SK-N-MC (cell line): ENCODE data around the gene USP49.
"Not testable (repeated sequence)": the region's sequence is repeated elsewhere in the genome, so short reads cannot be mapped to it uniquely, and the experiment has no call there.

Experiments used
- DNase-seq: peaks from one replicate; pipeline ENCODE4 v3.0.0-alpha.2; 2011; ENCODE audit warnings: low read depth, low spot score
- H3K27ac ChIP-seq: fragments of 200-600 bp; sonication (generic); 2 replicates; pipeline ENCODE4 v1.5.1; 2016; ENCODE audit warnings: mixed run types
- H3K36me3 ChIP-seq: fragments of 200-600 bp; sonication (generic); 2 replicates; pipeline ENCODE4 v1.6.1; 2017; ENCODE audit warnings: antibody characterized with exemption, low read length, mixed read lengths; ENCODE audit not compliant: insufficient read depth
- H3K4me3 ChIP-seq: fragments of 200-600 bp; sonication (generic); 2 replicates; pipeline ENCODE4 v1.5.1; 2016
- H3K9ac ChIP-seq: fragments of 200-600 bp; sonication (generic); 2 replicates; pipeline ENCODE4 v1.8.0; 2017; ENCODE audit warnings: mixed run types, mixed read lengths; ENCODE audit not compliant: insufficient read length
- H3K9me3 ChIP-seq: fragments of 200-600 bp; sonication (generic); 2 replicates; pipeline ENCODE4 v1.6.1; 2017; ENCODE audit warnings: low read depth, mild to moderate bottlenecking, antibody characterized with exemption, low read length, moderate library complexity, mixed read lengths
- EZH2 ChIP-seq: fragments of 200-600 bp; sonication (generic); IDR thresholded peaks from one replicate; pipeline ENCODE4 v1.6.1; 2017; ENCODE audit warnings: antibody characterized with exemption
- FOXP2 ChIP-seq: optimal IDR thresholded peaks from 2 replicates; pipeline ENCODE3; 2011; ENCODE audit warnings: mild to moderate bottlenecking, moderate library complexity; ENCODE audit not compliant: insufficient read depth; ENCODE audit errors: extremely low read length, control extremely low read depth
- POLR2AphosphoS5 ChIP-seq: IDR thresholded peaks from 2 replicates; pipeline ENCODE4 v1.6.1; 2012; ENCODE audit warnings: mild to moderate bottlenecking, low read depth, low read length, borderline replicate concordance

The USP49 gene

DNA sequence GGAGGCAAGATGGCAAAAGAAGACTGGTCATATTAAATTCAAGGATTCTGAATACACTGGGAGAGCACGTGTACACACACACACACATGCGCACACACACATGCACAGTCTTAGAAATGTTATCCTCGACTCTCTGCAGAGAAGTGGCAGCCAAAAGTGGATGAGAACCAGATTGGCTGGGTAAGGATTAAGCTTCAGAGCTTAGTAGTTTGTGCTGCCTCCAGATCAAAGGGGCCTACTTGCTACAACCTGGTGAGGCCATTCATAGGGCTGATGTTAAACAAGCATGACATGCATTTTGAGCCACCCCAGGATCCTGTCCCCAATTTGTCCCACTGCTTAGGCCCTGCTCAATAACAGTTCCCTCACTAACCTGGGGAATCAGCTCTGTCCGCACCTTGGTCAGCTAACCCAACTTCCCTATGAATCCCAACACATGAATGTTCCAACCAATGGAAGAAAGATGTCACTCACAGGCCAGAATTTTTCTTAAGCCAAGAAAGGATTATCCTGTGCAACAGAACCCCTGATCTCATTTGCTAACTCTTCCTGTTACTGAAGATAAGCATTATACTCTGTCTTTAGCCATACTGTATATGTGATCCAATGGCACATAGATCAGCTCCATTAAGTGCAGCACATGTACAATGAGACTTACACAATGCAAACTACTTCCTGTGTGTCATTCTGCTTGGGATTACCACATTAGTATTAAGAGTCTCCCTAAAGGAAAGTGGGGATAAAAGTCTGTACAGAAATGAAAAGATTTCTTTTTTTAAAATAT lies 76.7 kb downstream of the USP49 start:
- Histone ChIP-seq H3K9ac (no peak overlapping the region), H3K36me3 (no peaks in the 10 kb centered on the region), H3K27ac (no peak overlapping the region), H3K4me3 (no peak overlapping the region), H3K9me3 (no peaks in the 10 kb centered on the region)
- no peak for DNase-seq
- no peak for TF ChIP-seq POLR2AphosphoS5
- no peak for TF ChIP-seq EZH2
- no peak for TF ChIP-seq FOXP2

GRCh38 chr6:41815587-41815986 lies 79.6 kb downstream of the USP49 start:
- Histone ChIP-seq H3K27ac (no peak overlapping the region), H3K36me3 (no peaks in the 10 kb centered on the region), H3K4me3 (no peak overlapping the region), H3K9ac (no peak overlapping the region), H3K9me3 (no peaks in the 10 kb centered on the region)
- DNase-seq, result no peak
- TF ChIP-seq POLR2AphosphoS5, result no peak
- no peak for TF ChIP-seq EZH2
- no peak for TF ChIP-seq FOXP2

DNA sequence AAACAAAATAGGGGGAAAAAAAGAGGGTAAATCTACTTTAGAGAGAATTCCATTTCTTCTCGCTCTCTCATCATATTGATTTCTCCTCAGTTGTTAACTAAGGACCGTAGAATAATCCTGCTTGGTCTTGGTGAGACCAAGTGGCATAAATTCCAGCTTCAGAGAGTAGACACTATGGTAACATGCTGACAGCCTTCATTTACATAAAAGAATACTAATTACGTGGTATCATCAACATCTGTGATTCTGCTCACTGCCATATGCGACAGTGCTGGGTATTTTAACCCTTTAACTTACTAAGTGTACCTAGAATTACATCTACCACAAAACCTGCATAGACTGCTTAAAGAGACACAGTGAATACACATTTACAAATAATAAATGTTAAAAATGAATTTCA lies 80.5 kb downstream of the USP49 start:
- DNase-seq, result no peak

GRCh38 chr6:41813956-41814355 lies 81.2 kb downstream of the USP49 start:
- no peak for DNase-seq
- H3K9ac ChIP-seq, result no peak overlapping the region
- no peaks in the 10 kb centered on the region for H3K36me3 ChIP-seq
- H3K27ac ChIP-seq, result no peak overlapping the region
- H3K4me3 ChIP-seq, result no peak overlapping the region
- H3K9me3 ChIP-seq, result no peaks in the 10 kb centered on the region
- TF ChIP-seq FOXP2, result no peak
- no peak for TF ChIP-seq POLR2AphosphoS5
- TF ChIP-seq EZH2, result no peak

More for the DNA sequence above, 80.5 kb downstream of the USP49 start:
- TF ChIP-seq POLR2AphosphoS5 (no peak), FOXP2 (no peak), EZH2 (no peak)
- no peak overlapping the region for H3K4me3 ChIP-seq
- H3K27ac ChIP-seq, result no peak overlapping the region
- no peak overlapping the region for H3K9ac ChIP-seq
- H3K9me3 ChIP-seq, result no peaks in the 10 kb centered on the region
- H3K36me3 ChIP-seq, result no peaks in the 10 kb centered on the region

DNA sequence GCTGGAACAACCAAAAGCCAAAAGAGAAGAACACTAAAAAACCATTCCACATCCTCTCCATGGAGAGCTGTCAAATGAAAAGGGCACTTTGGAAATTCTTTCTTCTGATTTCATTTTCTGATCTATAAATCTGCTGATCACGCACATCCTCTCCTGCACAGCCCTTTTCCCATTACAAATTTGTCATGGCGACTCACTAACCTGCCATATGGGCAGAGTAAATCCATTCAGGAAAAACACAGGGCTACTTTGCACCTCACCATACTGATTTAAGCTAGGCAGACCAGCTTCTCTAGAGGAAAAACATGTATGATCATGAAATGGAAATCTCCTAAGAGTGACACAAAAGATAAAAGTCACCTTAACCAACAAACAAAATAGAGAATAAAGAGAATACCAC lies 81.7 kb downstream of the USP49 start:
- Histone ChIP-seq H3K9ac (no peak overlapping the region), H3K27ac (no peak overlapping the region), H3K9me3 (no peaks in the 10 kb centered on the region), H3K4me3 (no peak overlapping the region), H3K36me3 (no peaks in the 10 kb centered on the region)
- no peak for DNase-seq
- no peak for TF ChIP-seq EZH2
- no peak for TF ChIP-seq POLR2AphosphoS5
- no peak for TF ChIP-seq FOXP2

- H3K9ac ChIP-seq, H3K4me3 ChIP-seq, H3K36me3 ChIP-seq, H3K27ac ChIP-seq, H3K9me3 ChIP-seq, DNase-seq: not testable (repeated sequence)
Observed at GRCh38 chr6:41811946-41812345, 83.2 kb downstream of the USP49 start.

DNA sequence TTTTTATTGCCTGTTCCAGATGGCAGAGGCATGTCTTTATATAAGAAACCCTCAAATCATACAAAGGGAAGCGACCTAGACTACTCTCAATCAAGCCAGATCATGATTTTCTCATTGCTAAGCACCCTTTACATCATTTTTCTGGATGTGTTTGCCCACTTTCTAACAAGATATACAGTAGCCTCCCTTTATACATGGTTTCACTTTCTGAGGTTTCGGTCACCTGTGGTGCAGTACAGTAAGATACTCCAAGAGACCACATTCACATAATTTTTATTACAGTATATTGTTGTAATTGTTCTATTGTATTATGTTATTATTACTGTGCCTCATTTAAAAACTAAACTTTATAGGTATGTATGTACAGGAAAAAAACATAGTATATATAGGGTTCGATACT lies 84.1 kb downstream of the USP49 start:
- Histone ChIP-seq H3K4me3 (no peak overlapping the region), H3K27ac (no peak overlapping the region), H3K9me3 (no peaks in the 10 kb centered on the region), H3K9ac (no peak overlapping the region), H3K36me3 (no peaks in the 10 kb centered on the region)
- no peak for TF ChIP-seq FOXP2
- DNase-seq, result no peak

DNA sequence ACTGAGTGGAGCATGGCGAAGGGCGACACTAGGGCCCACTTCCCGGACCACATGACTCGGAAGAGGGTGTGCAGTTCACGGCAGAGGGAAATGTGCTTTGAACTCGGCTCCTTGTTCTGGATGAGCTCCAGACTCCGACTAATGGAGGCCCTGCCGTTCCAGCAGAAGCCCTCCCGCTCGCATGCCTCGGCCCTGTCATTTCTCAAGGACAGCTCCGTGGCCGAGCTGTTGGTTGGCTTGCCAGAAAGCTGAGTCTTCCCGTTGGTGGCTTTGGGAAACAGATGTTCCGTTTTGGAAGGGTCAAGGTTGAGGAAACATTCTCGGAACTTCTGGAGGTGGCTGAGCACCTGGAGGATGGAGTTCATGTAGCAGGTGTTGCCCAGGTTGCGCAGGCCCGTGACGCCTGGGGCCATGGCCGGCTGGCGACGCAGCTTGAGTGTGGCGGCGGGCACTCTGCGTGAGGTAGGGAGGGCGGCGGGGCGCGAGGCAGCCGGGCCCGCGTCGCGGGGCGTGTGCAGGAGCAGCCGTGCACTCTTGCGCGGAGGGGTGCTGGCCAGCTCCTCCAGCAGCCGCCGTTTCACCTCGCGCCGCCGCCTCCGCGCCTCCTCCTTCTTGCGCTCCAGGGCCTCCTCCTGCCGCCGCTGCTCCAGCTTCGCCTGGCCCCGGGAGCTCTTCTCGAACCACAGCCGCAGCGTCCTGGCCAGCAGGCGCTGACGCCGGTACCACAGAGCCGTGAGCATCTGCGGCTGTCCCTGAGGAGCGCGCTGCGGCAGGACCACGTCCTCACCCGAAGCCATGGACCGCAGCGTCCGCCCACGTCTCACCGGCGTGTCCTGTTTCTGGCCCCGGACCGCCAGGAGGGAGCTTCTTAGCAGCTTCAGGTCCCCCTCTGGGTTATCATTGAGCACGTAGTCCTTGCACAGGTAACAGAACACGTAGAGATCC lies 89.1 kb downstream of the USP49 start:
- H3K9me3 ChIP-seq, result no peaks in the 10 kb centered on the region
- H3K27ac ChIP-seq, result no peak overlapping the region
- no peak overlapping the region for H3K9ac ChIP-seq
- H3K4me3 ChIP-seq, result no peak overlapping the region
- H3K36me3 ChIP-seq, result peaks cover 4% of the 10 kb centered on the region; the same call in 1 of the 2 replicates
- no peak for DNase-seq
- TF ChIP-seq FOXP2, result no peak
- no peak for TF ChIP-seq EZH2
- TF ChIP-seq POLR2AphosphoS5, result no peak
